ENCODE data around the gene KAZN. TPM values are rescaled to one million over a fixed set of nuclear protein-coding genes. Genes with fewer than 3 reads are reported as not detected.

The KAZN gene
- total and polyA plus RNA-seq, 2 of the 8 experiments (the other 6 are each of a cell fraction or from before 2014, with no cell fraction given) = 3.7 to 11.8 TPM

DNA sequence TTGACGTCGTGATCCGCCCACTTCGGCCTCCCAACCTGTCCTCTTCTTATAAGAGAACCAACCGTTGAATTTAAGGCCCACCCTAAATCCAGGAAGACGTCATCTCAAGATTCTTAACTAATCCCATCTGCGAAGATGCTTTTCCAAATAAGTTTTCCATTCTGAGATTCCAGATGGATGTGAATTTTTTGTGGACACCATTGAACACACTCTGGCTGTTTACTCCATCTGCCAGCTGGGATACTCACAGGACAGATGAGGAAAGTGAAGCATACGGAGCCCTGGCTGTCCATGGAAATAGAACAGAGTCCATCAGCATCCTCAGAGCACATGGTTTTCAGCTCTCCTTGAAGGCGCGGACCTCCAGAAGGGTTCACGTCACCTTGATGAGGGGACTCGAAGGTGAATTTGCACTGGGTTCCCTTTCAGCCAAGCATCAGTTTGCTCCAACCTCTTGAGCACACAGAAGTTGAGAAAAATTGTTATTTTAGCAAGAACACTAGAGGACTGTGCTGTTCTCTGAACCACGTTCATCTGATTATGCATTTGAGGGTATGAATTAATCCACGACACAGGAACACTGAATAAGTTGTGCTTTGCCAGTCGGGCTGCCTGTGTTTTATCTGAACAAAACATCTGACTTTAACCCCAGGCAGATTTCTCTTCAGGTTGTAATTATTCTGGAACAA, 68.6 kb downstream of the KAZN start:
- H3K23me2 ChIP-seq (ENCODE audit: low read depth, low read length) = no peaks in the 10 kb centered on the region; the same call in 1 of the 2 replicates
- H3K27me3 ChIP-seq (replicated peaks in 1 of 4; ENCODE audit: control insufficient read depth in 3 of 4, extremely low read depth in 1 of 4, insufficient read depth in 3 of 4, low read length in 3 of 4) = no peaks in the 10 kb centered on the region
- H3K4me1 ChIP-seq (replicated peaks in 1 of 4; ENCODE audit: control insufficient read depth in 3 of 4, insufficient read depth in 4 of 4, low read length in 3 of 4) = peaks cover 0 to 4% (median 0%) of the 10 kb centered on the region in 4 experiments; a peak in 2 of 7 replicates
- FAIRE-seq (no peak), DNase-seq (ENCODE audit: low read depth in 1 of 2, low spot score in 2 of 2) (no peak)
- H3K56ac ChIP-seq (replicated peaks; ENCODE audit: insufficient read length, low read depth, low read length) = no peak overlapping the region
- no peak overlapping the region for H2BK15ac ChIP-seq (ENCODE audit: low read length)
- no peak overlapping the region for H3K9ac ChIP-seq (replicated peaks in 1 of 4; ENCODE audit: extremely low read depth in 1 of 4, low read depth in 3 of 4, low read length in 3 of 4)
- WGBS, 2 experiments (ENCODE audit: extremely low coverage in 1 of 2, insufficient coverage in 1 of 2, insufficient read length in 1 of 2, insufficient replicate concordance in 2 of 2, low coverage in 1 of 2, low lambda C conversion rate in 2 of 2, missing lambda C conversion rate in 1 of 2) = 90% methylated on average over 15 of the region's 15 CpGs; no CpG with 5 or more reads in 1 of the 2 experiments
- no peak overlapping the region for H3K4ac ChIP-seq (replicated peaks; ENCODE audit: insufficient read length, low read depth, low read length)
- no peak overlapping the region for H4K5ac ChIP-seq (ENCODE audit: insufficient read length, low read depth, low read length)
- H3K14ac ChIP-seq (ENCODE audit: insufficient read length) = no peak overlapping the region
- H3K27ac ChIP-seq (ENCODE audit: low read depth, low read length) = no peak overlapping the region
- POLR2A ChIA-PET (ENCODE audit: partially characterized antibody) = no interaction called here
- H3K9me3 ChIP-seq (ENCODE audit: insufficient read depth in 2 of 2, low read depth in 1 of 2, low read length in 1 of 2) = no peaks in the 10 kb centered on the region
- no peak overlapping the region for H2BK20ac ChIP-seq (ENCODE audit: low read length)
- no peaks in the 10 kb centered on the region for H3K36me3 ChIP-seq (ENCODE audit: control insufficient read depth in 2 of 4, insufficient read depth in 4 of 4, low read length in 3 of 4)
- H2AFZ ChIP-seq (ENCODE audit: low read length) = no peak overlapping the region
- H2BK5ac ChIP-seq (ENCODE audit: low read depth, low read length) = no peak overlapping the region
- no peak overlapping the region for H3K4me2 ChIP-seq (ENCODE audit: insufficient read depth in 1 of 2, low read depth in 2 of 2, low read length in 2 of 2)
- H2BK120ac ChIP-seq (replicated peaks; ENCODE audit: low read depth, low read length) = no peak overlapping the region
- no peak overlapping the region for H3K23ac ChIP-seq (ENCODE audit: insufficient read length)
- H3K79me1 ChIP-seq (ENCODE audit: low read depth, low read length) = no peaks in the 10 kb centered on the region
- H4K91ac ChIP-seq (replicated peaks; ENCODE audit: insufficient read length, low read length) = no peak overlapping the region
- H2BK12ac ChIP-seq (ENCODE audit: low read depth, low read length) = no peak overlapping the region
- CTCF ChIA-PET (ENCODE audit: partially characterized antibody) = no interaction called here
- no peak overlapping the region for H4K8ac ChIP-seq (ENCODE audit: extremely low read depth, insufficient read depth, low read length)
- no peak overlapping the region for H3K4me3 ChIP-seq (ENCODE audit: extremely low read depth in 1 of 4, insufficient read depth in 2 of 4, low read depth in 3 of 4, low read length in 4 of 4)
- no peaks in the 10 kb centered on the region for H4K20me1 ChIP-seq (replicated peaks in 1 of 2; ENCODE audit: control insufficient read depth in 1 of 2, insufficient read depth in 2 of 2, low read length in 2 of 2)
- no peaks in the 10 kb centered on the region; a peak in 1 of 4 replicates for H3K79me2 ChIP-seq (ENCODE audit: control insufficient read depth in 1 of 2, insufficient read depth in 2 of 2, low read length in 2 of 2)
- no peak overlapping the region for H3K18ac ChIP-seq (ENCODE audit: extremely low read depth, low read length)
- H2AK5ac ChIP-seq (ENCODE audit: low read depth, low read length) = no peak overlapping the region
- no peak for TF ChIP-seq RNF2 (IDR thresholded peaks at IDR 0.05; ENCODE audit: borderline replicate concordance, low read depth, low read length, missing control alignments, poor library complexity, severe bottlenecking)
- no peak for TF ChIP-seq SRF (IDR thresholded peaks at IDR 0.05; ENCODE audit: low read depth, low read length)
- TF ChIP-seq POU5F1 (IDR thresholded peaks at IDR 0.05; ENCODE audit: low read depth, low read length) = no peak
- TF ChIP-seq EGR1 (IDR thresholded peaks at IDR 0.05; ENCODE audit: borderline replicate concordance, low read depth, low read length) = no peak
- TF ChIP-seq JUND (IDR thresholded peaks at IDR 0.05; ENCODE audit: low read length) = no peak
- no peak for TF ChIP-seq USF2 (IDR thresholded peaks at IDR 0.05; ENCODE audit: low read length)
- no peak for TF ChIP-seq GABPA (IDR thresholded peaks at IDR 0.05; ENCODE audit: borderline replicate concordance, insufficient read depth, low read length)
- TF ChIP-seq CBX8 (IDR thresholded peaks at IDR 0.05; ENCODE audit: borderline replicate concordance, low read depth, low read length) = no peak
- TF ChIP-seq ZNF274 (IDR thresholded peaks at IDR 0.05; ENCODE audit: borderline replicate concordance, extremely low read depth, low read length) = no peak
- no peak for TF ChIP-seq YY1 (IDR thresholded peaks at IDR 0.05; ENCODE audit: low read depth, low read length)
- no peak for TF ChIP-seq CBX5 (IDR thresholded peaks at IDR 0.05; ENCODE audit: low read depth, low read length)
- TF ChIP-seq EP300 (IDR thresholded peaks at IDR 0.05; ENCODE audit: borderline replicate concordance in 1 of 2, low read depth in 2 of 2, low read length in 2 of 2) = no peak
